Measurements from ENCODE around the gene ZNF41.

DNA sequence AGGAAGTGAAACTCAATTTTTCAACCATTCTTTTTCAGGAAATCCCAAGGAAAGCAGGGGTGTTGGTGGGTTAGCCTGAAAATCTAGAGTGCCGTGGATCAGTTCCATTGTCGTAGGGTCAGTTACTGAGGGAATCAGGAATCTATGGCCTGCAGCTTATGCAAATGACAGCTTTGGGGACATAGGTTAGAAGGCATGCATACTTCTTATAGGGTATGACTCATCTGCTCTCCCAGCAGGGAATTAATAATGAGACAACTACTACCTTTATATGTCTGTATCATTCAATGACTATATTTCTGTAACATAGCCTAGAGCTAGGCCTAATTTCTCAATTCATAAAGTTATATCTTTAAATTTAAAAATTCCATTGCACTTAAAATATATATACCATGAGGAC is 36.6 kb downstream of the ZNF41 start:
- TF ChIP-seq POLR2AphosphoS5 (IDR thresholded peaks at IDR 0.05), result no peak
- TF ChIP-seq, protein P1, sequence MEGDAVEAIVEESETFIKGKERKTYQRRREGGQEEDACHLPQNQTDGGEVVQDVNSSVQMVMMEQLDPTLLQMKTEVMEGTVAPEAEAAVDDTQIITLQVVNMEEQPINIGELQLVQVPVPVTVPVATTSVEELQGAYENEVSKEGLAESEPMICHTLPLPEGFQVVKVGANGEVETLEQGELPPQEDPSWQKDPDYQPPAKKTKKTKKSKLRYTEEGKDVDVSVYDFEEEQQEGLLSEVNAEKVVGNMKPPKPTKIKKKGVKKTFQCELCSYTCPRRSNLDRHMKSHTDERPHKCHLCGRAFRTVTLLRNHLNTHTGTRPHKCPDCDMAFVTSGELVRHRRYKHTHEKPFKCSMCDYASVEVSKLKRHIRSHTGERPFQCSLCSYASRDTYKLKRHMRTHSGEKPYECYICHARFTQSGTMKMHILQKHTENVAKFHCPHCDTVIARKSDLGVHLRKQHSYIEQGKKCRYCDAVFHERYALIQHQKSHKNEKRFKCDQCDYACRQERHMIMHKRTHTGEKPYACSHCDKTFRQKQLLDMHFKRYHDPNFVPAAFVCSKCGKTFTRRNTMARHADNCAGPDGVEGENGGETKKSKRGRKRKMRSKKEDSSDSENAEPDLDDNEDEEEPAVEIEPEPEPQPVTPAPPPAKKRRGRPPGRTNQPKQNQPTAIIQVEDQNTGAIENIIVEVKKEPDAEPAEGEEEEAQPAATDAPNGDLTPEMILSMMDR (IDR thresholded peaks at IDR 0.05), result no peak
- TF ChIP-seq POLR2A (IDR thresholded peaks at IDR 0.05), result no peak
- TF ChIP-seq EP300 (IDR thresholded peaks at IDR 0.05), result no peak
